Superior temporal gyrus (tissue), 1 donor: ENCODE data around the gene BCL2.

Experiments
- DNase-seq: peaks from one replicate; pipeline ENCODE4 v3.0.0-alpha.2; 2016; ENCODE audit errors: extremely low spot score

The BCL2 gene

GRCh38 chr18:63181706-63182309 lies 137.8 kb downstream of the BCL2 start:
- DNase-seq = no peak

GRCh38 chr18:63180971-63181376 lies 138.6 kb downstream of the BCL2 start:
- no peak for DNase-seq

GRCh38 chr18:63180321-63180720 lies 139.2 kb downstream of the BCL2 start:
- no peak for DNase-seq

- DNase-seq = no peak
Observed at GRCh38 chr18:63179422-63179821, 140.1 kb downstream of the BCL2 start.

- no peak for DNase-seq
Observed at GRCh38 chr18:63178971-63179370, 140.6 kb downstream of the BCL2 start.

- no peak for DNase-seq
Observed at GRCh38 chr18:63177919-63178821, 141.4 kb downstream of the BCL2 start.

- no peak for DNase-seq
Observed at GRCh38 chr18:63177259-63177658, 142.3 kb downstream of the BCL2 start.

- no peak for DNase-seq
Observed at GRCh38 chr18:63175264-63175663, 144.3 kb downstream of the BCL2 start.

- DNase-seq = no peak
Observed at GRCh38 chr18:63173983-63174382, 145.6 kb downstream of the BCL2 start.

GRCh38 chr18:63169853-63170252 lies 149.7 kb downstream of the BCL2 start:
- DNase-seq = no peak

GRCh38 chr18:63168287-63168686 lies 151.3 kb downstream of the BCL2 start:
- no peak for DNase-seq

- no peak for DNase-seq
Observed at GRCh38 chr18:63166142-63166541, 153.4 kb downstream of the BCL2 start.

GRCh38 chr18:63164396-63164795 lies 155.2 kb downstream of the BCL2 start:
- DNase-seq = no peak

- no peak for DNase-seq
Observed at GRCh38 chr18:63162271-63163014, 157.1 kb downstream of the BCL2 start.

GRCh38 chr18:63161761-63162195 lies 157.8 kb downstream of the BCL2 start:
- DNase-seq = peak; percentile 78

GRCh38 chr18:63161032-63161760 lies 158.4 kb downstream of the BCL2 start:
- DNase-seq = no peak

- DNase-seq = no peak
Observed at GRCh38 chr18:63160172-63160995, 159.2 kb downstream of the BCL2 start.

GRCh38 chr18:63159590-63159989 lies 160.0 kb downstream of the BCL2 start:
- DNase-seq = no peak

GRCh38 chr18:63158676-63159291 lies 160.8 kb downstream of the BCL2 start:
- DNase-seq = no peak

GRCh38 chr18:63158012-63158631 lies 161.4 kb downstream of the BCL2 start:
- no peak for DNase-seq
